Daoy (cell line): ENCODE measurements around the gene CYP4F22. TPM values are rescaled to one million over a fixed set of nuclear protein-coding genes. Genes with fewer than 3 reads are reported as not detected.
"Not testable (repeated sequence)": the region's sequence is repeated elsewhere in the genome, so short reads cannot be mapped to it uniquely, and the experiment has no call there.

ENCODE experiments used
- DNase-seq: peaks from one replicate; pipeline ENCODE4 v3.0.0-alpha.2; 2015; ENCODE audit warnings: low read depth
- total RNA-seq: library from RNA; depleted of rRNA; stranded (reverse); fragments of >200 nt; shearing (Covaris generic); gene quantifications from 2 replicates; pipeline ENCODE4 v1.2.3, GENCODE V29; 2014; rRNA removed

The CYP4F22 gene
- 0.46 and 0.89 TPM in 2 replicates for total RNA-seq

DNA sequence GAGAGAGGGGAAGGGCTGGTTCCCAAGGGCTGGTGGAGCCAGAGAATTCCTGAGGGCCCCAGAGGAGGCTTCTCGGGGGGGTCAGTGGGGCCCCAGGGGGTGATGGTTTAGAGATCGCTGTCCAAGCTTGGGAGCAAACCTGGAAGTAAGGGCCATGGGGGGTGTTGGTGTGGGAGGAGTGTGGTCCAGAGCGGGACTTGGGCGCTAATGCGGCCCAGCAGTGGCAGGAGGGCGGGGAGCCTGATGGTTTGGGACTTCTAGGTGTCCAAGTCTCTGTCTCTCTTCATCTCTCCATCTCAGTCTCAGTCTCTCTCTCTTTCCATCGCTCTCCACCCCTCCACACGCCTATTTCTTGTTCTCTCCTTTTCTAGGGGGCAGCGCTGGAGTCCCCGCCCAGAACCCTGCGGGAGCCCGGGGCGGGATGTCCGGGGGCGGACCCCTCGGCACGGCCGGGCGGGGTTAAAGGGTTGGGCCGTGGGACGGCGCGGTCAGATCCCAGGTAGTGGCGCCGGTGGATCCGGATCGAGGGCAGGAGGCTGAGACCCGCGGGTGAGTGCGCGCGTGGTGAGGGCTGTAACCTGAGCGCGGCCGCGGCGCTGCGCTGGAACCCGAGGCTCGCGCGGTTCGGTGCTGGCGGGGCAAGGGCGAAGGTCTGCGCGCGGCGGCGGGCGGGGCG is at the start of gene CYP4F22:
Gene CYP4F22 (plus strand): TSS at position 491 of the 676 bp plus-strand sequence. CDS start 16,812 bp downstream, outside the sequence.
- no peak for DNase-seq

DNA sequence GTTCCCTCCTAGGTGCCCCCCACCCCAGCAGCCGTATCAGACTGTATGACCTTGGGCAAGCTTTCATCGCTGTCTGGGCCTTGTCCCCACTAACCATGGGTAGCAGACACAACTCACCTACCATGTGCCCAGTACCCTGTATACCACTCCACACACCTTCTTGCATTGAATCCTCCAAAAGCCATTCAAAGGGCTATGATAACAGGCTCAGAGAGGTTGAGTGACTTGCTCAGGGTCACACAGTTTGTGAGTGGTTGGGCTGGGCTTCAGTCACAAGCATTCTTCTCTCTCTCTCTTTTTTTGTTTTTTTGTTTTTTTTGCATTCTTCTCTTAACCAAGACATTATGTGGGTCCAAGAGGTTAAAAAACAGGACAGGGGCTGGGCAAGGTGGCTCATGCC is 46.6 kb upstream of the CYP4F22 start:
- DNase-seq = no peak

DNA sequence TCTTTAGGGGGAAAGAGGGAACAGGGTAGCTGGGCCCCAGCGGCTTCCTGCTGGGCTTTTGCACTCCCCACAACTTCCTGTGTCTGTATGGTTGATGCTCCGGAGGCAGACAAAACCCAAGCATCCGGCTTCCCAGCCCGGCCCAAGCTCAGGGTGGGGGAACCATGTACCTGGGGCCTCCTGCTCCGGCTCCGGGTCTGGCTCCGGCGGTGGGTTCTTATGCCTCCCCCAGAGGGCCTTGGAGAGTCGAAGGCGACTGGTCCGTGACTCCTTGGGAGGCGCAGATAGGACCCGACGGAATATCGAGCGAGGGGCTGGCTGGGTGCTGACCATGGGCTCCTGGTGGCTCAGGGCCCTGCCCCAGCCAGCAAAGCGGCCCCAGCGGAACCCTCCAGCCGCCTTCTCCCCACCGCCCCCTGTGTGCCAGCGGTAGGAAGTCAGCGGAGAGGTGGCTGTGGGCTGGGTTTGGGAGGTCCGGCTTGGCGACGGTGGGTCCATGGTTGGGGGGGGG is 44.4 kb upstream of the CYP4F22 start:
- no peak for DNase-seq

DNA sequence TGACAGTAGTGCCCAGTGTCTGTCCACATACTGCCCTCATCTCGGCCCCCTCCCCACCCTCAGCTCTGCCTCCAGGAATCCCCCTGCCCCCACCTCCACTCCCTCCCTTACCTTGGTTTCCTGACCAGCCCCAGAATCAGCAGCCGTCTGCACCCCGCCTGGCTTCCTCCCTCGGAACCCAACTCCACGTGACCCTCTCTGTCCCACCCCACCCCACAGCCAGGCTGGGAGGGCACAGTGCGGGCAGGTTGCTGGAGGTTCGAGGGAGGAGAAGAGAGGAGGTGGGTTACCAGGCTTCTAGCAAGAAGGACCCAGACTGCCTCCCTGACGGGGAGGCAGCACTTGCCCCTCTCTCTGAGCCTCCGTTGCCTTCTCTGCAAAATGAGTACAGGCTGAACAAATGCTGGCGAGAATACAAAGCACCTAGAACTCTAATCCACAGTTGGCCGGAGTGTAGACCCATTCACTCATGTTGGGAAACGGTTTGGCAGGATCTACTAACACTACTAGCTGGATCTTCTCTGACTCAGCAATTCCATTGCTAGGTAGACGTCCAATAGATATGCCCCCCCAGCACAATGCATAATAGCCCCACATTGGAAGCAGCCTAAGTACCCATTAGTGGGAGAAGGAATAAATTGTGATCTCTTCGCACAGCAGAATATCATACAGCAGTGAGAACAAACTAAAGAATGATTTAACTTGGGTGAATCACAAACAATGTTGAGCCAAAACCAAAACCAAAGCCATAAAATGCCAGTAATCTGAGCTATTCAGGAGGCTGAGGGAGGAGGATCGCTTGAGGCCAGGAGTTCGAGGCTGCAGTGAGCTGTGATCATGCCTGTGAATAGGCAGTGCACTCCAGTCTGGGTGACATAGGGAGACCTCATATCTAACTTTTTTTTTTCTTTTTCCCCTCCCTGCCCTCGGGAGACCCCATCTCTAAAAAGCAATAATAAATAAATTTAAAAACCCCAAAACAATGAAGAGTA is 43.6 kb upstream of the CYP4F22 start, which contains the start of gene RASAL3:
Gene RASAL3 (minus strand): TSS at position 151 of the 992 bp plus-strand sequence. CDS start 186 bp downstream, outside the sequence.
- no peak for DNase-seq

DNA sequence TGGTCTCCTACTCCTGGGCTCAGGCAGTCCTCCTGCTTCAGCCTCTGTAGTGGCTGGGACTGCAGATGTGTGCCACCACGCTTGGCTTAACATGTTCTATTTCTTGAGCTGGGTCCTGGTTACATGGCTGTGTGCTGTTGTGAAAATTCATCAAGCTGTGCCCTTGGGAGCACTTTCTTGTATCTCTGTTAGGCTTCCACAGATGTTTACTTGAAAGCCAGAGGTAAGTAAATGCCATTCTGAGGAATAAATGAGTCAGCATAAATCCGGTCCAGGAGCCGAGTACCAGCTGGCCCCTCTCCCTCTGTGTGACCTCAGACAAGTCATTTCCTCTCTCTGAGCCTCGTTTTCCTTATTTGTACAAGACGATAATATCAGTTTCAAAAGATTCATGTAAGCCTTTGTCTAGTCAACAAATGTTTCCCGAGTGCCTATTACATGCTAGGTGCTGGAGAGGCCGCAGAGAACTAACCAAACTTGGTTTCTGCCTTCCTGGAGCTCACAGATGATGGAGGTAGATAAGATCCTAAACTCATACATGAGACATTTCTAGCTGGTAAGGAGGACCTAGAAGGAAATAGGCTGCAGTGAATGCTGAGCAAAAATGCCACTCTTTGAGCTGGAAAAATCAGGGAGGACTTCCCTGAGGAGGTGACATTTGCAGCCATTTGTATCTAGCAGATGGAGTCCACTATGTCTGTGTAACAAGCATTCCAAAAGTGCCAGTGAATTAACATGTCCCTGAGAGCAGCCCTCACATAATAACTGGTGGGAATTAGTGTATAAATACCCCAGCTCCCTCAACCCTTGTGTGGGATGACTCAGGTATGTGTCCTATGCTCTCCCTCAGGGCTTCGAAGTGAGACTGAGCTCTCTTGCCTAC is 41.2 kb upstream of the CYP4F22 start:
- DNase-seq = peak; percentile 62

DNA sequence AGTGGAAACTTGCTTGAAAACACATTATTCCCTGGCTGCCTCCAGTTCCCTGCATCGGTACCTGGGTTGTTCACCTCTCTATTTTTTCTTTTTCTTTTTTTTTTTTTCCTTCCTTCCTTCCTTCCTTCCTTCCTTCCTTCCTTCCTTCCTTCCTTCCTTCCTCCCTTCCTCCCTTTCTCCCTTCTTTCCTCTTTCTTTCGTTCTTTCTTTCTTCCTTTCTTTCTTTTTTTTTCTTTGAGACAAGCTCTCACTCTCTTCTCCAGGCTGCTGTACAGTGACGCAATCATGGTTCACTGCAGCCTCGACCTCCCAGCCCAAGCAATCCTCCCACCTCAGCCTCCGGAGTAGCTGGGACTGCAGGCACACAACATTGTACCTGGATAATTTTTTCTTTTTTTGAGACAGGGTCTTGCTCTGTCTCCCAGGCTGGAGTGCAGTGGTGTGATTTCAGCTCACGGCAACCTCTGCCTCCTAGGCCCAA is 40.6 kb upstream of the CYP4F22 start:
- no peak for DNase-seq

DNA sequence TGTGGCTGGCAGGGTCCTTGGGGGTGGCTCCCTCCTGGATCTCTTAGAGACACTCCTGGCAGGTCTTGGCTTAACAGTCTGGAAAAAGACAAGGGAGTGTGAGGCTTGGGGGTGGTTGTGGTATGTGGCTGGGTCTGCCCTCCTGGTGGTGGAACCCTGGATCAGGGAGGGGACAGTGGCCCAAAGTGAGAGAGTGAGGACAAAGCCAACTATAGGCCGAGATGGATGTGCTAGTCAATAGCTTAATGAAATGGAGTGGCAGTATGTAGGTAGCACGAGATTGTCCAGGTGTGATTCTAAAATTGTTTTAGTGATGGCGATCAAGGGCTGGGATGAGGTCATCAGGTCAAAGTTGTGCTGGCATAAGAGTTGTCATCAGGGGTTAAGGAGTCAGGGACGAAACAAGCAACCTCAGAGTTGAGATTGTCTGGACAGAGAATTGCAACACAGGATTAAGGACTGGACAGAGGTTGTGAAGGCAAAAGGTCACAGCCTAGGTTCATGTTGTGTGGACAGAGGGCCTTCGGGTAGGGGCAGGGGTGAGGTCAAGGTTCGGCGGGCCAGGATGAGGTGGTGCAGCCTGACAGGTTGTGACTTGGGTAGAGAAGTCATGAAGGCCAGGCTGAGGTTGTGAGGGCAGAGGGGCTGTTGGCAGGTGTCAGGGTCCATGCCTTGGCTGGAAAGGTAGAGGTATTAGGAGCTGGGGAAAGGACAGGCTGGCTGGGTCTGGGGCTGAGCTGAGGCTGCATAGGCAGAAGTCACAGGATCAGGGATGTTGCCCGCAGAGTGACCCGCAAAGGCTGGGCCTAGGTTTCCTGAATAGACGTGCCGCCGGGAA is 39.4 kb upstream of the CYP4F22 start:
- DNase-seq = no peak

DNA sequence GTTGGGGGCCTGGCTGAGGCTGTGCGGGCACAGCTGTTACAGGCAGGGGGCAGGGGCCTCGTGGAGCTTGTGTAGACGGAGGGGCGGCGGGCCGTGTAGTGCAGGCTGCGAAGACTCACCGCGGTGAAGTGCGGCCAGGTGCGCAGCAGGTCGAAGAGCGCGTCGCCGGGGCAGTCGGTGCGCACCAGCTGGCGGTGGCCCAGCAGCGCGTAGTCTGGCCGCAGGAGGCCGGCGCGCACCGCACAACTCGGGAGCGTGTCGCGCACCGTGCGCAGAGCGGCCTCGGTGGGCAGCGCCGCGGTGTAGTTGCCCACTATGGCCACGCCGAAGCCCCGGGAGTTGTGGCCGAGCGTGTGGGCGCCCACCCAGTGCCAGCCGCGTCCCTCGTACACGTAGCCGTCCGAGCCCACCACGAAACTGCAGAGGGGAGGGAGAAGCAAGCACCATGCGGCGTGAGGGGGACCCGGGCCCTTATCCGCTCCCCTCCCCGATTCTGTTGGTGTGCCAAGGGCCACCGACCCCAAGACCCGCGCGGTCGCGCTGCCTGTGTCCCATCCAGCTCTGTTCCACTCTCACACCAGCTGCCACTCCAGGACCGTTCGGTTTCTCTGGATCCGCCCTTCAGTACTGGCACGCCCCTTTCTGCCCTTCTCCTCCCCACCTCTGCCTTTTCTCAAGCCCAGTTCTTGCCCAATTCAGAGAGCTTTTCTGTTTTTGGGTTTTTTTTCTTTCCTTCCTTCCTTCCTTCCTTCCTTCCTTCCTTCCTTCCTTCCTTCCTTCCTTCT is 38.6 kb upstream of the CYP4F22 start:
- DNase-seq = peak; percentile 41

DNA sequence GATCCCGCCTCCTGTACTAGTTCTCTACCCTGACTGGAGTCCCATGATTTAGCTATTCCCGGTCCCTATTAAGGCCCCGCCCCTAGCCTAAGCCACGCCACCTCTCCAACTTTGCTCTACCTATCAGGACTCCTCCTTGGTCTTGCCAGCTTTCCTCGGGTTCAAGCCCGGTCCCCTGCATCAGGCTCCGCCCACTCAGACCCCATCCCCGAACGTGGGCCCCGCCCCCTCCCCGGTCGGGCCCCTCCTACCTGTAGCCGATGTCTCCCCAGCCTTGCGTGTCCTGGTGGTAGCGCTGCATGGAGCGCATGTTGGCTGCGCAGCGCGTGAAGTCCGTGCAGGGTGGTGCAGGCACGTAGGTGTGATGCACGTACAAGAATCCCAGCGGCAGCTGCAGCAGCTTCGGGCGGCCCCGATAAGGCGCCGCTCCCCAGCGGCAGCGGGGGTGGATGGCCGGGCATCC is 36.7 kb upstream of the CYP4F22 start:
- no peak for DNase-seq

DNA sequence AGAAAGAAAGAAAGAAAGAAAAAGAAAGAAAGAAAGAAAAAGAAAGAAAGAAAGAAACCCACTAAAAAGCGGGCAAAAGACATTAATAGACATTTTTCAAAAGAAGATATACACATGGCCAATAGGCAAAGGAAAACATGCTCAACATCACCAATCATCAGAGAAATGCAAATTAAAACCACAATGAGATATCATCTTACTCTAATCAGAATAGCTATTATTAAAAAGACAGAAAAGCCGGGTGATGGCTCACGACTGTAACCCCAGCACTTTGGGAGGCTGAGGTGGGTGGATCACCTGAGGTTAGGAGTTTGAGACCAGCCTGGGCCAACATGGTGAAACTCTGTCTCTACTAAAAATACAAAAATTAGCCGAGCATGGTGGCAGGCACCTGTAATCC is 34.5 kb upstream of the CYP4F22 start:
- DNase-seq = not testable (repeated sequence)

DNA sequence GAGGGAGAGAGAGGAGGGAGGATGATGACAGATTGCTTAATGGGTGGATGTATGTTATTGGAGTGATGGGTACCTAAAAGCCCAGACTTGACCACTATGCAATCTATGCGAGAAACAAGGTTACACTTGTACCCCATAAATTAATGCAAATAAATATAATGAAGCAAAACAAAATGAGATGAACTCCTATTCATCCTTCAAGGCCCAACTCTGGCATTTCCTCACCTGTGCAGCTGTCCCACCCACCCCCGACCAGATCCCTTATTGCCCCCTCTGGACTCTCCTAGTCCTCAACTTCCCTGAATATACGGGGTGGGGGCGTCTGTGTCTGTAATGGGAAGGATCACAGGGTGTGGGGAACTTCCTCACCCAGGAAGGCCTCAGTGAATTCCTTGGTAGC is 33.2 kb upstream of the CYP4F22 start:
- no peak for DNase-seq

DNA sequence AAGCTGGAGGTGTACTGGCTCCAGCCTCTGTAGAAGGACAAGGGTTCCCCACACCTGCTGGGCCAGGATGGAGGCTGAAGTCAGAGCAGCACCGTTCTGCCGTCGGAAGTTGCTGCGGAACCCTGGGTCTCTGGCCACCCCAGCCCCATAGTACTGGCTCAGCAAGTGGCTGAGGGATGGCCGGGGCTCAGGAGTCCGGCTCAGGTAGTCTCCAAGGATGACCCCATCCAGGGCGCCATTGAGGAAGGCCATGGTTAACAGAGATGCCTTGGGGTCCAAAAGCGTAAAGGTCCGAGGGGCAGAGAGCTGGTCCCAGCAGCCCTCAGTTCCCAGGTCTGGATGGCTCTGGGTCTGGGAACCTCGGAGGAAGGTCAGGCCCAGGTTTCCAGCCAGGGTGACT is 32.7 kb upstream of the CYP4F22 start:
- no peak for DNase-seq

DNA sequence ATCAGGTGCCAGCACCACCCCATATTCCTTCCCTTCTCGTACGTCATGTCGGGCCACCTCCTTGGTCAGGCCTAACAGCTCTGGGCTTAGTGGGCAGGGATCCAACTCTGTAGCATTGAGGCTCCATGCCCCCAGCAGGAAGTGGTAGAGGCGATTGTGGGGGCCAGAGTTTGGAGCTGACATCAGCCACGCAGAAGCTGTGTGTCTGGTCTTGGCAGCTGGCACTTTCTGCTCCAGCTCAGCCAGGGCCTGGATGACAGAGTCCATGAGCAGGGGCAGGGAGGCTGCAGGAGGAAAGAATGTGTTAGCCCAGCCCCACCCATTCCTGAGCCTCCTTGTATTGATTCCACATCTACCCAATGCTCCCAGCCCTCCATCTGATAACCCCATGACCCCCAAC is 32.0 kb upstream of the CYP4F22 start:
- no peak for DNase-seq

DNA sequence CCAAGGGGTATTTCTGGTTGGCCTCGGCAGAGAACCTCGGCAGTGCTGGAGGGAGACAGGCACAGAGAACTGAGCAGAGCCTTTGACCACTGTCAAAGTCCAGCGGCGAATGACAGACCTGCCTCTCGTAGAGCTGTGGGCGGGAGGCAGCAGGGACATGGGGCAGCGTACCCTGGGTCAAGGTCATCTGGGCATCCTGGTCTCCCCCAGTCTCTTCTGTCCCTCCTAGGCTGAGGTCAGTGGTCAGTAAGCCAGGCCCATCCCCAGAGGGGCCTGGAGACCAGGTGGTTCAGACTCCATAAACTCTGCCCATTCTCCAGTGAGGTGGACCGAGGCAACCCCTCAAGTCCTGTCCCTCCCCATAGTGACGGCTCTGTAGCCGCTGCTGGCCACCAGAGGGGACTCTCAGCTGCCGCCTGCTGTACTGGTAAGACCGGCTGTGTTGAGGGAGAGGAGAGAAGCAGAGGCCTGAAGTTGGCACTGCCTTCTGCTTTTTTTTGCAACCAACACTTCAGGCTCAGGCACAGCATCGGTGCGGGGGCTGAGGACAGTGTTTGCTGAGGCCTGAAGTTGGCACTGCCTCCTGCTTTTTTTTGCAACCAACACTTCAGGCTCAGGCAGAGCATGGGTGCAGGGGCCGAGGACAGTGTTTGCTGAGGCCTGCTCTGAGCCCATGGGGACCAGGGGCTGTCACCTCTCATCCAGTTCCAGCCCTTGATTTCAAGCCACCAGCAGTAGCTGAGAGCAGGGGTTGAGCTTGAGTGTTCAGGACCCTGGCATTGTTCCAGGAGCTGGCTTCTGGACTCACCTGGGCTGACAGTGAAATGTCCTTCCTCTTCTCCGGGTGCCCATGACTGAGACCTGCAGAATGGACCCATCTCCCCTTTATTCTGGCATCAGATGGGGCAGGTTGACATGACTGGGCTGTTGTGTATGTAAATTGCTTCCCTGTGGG is 28.7 kb upstream of the CYP4F22 start, which contains the start of gene PGLYRP2:
Gene PGLYRP2 (minus strand): TSS at position 111 of the 955 bp plus-strand sequence. CDS start 130 bp downstream, outside the sequence.
- peak; percentile 30 for DNase-seq

DNA sequence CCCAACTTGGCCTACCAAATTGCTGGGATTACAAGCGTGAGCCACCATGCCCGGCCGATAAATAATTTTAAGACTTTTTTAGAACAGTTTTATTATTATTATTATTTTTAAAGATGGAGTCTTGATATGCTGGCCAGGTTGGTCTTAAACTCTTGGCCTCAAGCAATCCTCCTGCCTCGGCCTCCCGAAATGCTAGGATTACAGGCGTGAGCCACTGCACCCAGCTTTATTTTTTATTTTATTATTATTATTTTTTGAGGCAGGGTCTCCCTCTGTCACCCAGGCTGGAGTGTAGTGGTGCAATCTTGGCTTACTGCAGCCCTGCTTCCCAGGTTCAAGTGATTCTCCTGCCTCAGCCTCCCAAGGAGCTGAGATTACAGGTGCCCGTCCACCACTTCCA is 27.3 kb upstream of the CYP4F22 start:
- not testable (repeated sequence) for DNase-seq

DNA sequence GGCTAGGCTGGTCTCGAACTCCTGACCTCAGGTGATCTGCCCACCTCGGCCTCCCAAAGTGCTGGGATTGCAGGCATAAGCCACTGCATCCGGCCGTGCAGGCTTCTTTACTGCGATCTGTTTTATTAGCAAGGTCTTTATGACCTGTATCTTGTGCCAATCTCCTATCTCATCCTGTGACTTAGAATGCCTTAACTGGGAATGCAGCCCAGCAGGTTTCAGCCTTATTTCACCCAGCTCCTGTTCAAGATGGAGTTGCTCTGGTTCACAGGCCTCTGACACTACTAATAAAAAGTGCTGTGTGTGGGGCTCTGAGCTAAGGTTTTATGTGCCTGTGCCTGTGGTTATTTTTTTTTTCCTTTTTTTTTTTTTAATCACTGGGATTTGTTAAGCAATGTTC is 22.6 kb upstream of the CYP4F22 start:
- DNase-seq = not testable (repeated sequence)

DNA sequence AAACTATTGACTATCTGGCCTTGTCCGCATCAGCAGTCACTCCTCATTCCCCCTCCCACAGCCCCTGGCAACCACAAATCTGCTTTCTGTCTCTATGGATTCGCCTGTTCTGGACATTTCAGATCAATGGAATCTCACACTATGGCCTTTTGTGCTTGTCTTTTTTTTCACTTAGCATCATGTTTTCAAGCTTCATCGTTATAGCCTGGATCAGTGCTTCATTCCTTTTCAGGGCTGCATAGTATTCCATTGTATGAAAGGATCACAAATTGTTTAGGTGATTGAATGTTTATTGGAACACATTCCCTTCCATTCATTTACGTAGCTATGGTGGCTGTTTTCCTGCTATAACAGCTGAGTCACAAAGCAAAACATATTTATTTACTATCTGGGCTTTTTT is 21.3 kb upstream of the CYP4F22 start:
- no peak for DNase-seq
